Dermis microvascular lymphatic vessel endothelial cell (primary cell): ENCODE data around the gene GNAQ. TPM values are rescaled to one million over a fixed set of nuclear protein-coding genes. Genes with fewer than 3 reads are reported as not detected.
A peak's percentile ranks its signal among the peaks of the same experiment; 100 is the strongest.
"Not testable (repeated sequence)": the region's sequence is repeated elsewhere in the genome, so short reads cannot be mapped to it uniquely, and the experiment has no call there.

ENCODE experiments used
- DNase-seq, 2 donors: peaks; one replicate each; pipeline versions ENCODE4 v3.0.0 to v3.0.0-alpha.2; 2010; ENCODE audit warnings: low read depth in 2 of 2
- total RNA-seq: library from RNA; depleted of rRNA; stranded (reverse); fragments of >200 nt; gene quantifications from 2 replicates; pipeline ENCODE4 v1.2.1, GENCODE V29; 2014

GNAQ gene
- total RNA-seq: 28.6 and 37.7 TPM in 2 replicates

DNA sequence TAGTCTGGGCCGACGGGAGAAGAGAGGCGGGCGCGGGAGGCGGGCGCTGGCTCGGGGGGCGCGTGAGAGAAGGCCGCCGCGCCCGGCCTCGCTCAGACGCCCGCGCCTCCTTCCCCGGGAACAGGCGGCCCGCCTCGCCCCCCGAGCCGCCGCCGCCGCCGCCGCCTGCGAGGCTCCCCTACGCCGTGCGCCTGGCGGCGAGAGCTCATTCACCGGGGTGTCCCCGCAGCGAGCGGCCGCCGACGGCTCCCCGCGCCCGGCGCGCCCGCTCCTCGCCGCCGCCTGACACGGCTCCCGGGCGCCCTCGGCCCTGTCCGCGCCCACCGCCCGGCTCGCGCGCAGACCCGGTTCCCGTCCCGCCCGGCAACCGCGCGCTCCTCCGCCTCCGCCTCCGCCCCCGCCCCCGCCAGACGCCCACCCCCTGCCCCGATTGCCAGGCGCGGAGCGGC is at the start of gene GNAQ:
Gene GNAQ, minus strand, starts transcription at position 368 of the 449 bp plus-strand sequence. CDS start 576 bp downstream, outside the sequence.
- no peak for DNase-seq

DNA sequence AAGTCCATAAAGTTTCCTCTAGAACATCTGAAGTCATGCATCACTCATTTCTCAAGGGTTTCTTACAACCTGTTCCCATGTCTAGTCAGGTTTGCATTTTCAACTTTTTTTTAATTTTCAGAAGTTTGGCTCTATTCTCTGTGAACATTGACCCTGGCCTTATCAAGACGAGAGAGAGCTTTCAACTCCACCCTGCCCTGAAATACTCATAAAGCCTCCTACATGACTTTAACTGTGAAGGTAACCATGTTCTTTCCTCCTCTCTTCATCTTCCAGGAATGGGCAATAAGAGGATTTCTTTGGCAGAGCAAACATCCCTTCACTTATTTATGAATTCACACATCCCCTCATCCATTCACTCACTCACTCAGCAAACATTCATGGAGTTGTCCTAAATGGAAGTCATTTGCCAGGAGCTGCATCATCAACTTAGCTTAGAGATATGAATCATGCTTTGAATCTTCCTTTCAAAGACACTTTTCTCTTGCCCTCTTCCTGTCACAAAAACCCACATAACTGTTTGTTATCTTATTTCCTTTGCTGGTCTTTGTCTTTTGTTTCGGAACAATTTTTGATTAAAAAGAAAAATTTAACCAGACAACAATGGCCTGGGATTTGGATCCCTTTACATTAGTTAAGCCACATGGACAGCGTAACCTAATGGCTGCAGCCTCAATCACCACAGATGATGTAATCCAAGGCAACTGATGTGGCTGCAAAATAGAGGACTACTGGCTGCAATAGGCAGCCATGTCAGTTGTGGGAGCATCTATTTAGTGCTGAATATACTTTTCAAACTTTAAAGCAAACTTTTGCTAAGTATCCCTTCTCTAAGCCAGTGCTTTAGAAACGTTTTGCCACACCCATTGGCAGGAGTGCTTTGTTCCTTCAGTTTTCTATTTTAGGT is 43.0 kb upstream of the GNAQ start:
- DNase-seq: peak; percentile 27 to 56

DNA sequence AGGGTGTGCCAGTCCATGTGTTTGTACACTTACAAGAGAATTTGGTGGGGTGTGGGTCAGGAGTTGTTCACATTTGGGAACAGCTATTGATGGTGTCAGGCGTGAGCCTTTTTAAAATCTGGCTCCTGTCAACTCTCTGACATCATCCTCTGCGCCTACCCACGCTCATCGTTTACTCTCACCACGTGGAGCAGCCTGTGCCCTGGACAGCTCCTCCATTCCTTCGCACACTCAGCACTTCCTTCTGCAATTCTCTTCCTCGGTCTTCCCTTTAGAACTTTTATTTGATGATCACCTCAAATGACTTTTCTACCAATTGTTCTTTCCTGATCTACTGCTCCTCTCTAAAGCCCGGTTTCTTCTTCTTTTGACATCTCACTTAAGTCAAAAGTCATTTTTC is 42.1 kb upstream of the GNAQ start:
- no peak for DNase-seq

- no peak for DNase-seq
Measured at GRCh38 chr9:78072586-78073199, 41.1 kb upstream of the GNAQ start.

- no peak for DNase-seq
Measured at GRCh38 chr9:78070521-78070920, 38.9 kb upstream of the GNAQ start.

DNA sequence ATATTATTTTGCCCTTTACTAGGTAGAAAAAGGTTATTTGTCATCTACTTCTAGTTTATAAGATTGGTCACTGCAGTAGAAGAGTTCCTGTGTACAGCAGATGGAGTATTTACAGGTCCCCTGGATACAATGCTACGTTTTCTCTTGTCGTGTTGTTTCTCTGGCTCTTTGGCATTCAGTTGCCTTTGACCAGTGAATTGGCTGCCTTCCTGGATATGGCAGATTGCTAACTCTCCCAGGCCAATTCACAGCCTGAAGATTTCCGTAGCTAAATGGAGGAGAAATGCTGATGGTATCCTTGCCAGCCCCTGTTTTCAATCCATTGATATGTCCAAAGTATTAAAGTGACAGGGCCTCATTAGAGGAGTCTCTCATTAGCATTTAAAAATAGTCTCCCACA is 32.5 kb upstream of the GNAQ start:
- DNase-seq: peak in 1 of 2 donors; percentile 14

DNA sequence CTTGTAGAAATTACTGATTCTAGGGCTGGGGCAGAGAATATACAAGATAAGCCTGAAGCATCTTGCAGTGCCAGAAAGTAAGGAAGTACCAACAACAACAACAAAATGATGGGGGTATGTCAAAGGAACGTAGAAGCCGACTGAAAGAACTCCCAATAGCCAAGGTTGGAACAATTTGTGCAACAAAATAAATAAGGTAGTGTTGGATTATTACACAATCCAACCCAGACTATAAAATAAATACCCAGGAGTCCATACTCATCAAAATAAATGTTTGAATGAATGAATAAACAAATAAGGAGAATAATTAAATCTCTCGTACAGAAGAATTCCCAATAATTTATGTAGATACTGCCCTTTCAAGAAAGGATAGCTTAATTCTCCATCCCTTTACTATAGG is 31.1 kb upstream of the GNAQ start:
- no peak for DNase-seq

DNA sequence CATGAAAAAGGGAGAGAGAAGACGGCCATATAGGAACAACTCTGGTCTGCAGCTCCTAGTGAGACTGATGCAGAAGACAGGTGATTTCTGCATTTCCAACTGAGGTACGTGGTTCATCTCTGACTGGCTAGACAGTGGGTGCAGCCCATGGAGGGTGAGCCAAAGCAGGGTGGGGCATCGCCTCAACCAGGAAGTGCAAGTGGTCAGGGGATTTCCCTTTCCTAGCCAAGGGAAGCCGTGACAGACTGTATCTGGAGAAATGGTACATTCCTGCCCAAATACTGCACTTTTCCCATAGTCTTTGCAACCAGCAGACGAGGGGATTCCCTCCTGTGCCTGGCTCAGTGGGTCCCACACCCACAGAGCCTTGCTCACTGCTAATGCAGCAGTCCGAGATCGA is 22.6 kb upstream of the GNAQ start:
- not testable (repeated sequence) for DNase-seq

GRCh38 chr9:78053627-78054026 is 22.0 kb upstream of the GNAQ start:
- no peak for DNase-seq

DNA sequence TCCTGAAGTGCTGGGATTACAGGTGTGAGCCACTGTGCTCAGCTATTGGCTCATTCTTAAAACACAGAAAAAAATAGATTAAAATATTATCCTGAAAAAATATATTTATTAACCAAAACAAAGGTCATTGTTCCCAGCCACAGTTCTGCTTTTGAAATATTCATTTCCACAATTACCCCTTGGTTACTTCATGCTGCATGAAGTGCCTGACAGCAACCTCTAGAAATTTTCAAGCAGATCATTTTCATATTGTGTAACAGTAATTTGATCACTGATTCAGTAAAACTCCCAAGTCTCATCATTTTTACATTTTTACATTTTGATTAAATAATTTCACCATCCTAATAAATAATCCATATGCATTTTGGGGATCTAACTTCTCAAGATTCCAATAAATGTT is 18.8 kb upstream of the GNAQ start:
- DNase-seq: no peak

GRCh38 chr9:78049484-78049883 is 17.9 kb upstream of the GNAQ start:
- no peak for DNase-seq

DNA sequence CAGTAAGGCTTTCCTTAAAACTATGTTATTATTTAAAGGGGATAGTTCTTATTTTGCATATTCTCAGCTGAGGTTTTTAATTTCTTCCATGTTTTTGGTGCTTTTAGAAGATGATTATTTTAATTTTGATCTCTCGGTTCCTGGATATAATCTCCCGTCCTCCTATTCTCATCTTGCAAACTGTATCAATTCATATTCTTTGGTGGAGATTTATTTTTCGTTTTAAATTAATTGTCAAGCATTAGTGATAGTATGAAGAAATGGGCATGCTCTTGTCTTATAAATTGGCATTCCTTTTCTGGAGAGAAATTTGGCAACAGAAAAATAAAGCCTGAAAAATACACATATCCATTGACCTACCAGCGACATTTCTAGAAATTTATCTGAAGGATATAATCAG is 15.5 kb upstream of the GNAQ start:
- DNase-seq: no peak

- no peak for DNase-seq
Measured at GRCh38 chr9:78046112-78046511, 14.5 kb upstream of the GNAQ start.

- DNase-seq: no peak
Measured at GRCh38 chr9:78044886-78045285, 13.3 kb upstream of the GNAQ start.

DNA sequence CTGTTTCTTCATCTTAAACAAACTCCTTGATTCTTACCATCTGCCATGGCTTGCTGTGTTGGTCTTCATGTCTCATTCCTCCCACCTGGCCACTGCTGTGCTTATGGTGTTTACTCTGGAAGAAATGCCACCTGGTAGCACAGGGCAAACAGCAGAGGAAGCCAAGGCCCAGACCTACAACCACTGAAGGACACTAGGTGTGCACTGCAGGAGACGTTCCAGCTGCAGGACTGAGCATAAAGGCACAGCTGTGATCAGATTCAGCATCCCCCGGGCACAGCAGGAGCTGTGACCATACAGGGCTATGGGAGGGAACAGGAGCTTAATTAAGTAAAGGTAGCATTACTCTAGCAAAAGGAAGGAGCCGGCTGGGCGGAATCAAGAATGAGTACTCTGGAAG is 12.6 kb upstream of the GNAQ start:
- no peak for DNase-seq

GRCh38 chr9:78041971-78042370 is 10.4 kb upstream of the GNAQ start:
- DNase-seq: no peak

GRCh38 chr9:78040726-78041125 is 9.1 kb upstream of the GNAQ start:
- no peak for DNase-seq

GRCh38 chr9:78038620-78039300 is 7.1 kb upstream of the GNAQ start:
- peak in 1 of 2 donors; percentile 75 for DNase-seq

- DNase-seq: peak; percentile 58 to 85
Measured at GRCh38 chr9:78035383-78035993, 3.9 kb upstream of the GNAQ start.

GRCh38 chr9:78033870-78034269 is 2.3 kb upstream of the GNAQ start:
- DNase-seq: no peak

DNA sequence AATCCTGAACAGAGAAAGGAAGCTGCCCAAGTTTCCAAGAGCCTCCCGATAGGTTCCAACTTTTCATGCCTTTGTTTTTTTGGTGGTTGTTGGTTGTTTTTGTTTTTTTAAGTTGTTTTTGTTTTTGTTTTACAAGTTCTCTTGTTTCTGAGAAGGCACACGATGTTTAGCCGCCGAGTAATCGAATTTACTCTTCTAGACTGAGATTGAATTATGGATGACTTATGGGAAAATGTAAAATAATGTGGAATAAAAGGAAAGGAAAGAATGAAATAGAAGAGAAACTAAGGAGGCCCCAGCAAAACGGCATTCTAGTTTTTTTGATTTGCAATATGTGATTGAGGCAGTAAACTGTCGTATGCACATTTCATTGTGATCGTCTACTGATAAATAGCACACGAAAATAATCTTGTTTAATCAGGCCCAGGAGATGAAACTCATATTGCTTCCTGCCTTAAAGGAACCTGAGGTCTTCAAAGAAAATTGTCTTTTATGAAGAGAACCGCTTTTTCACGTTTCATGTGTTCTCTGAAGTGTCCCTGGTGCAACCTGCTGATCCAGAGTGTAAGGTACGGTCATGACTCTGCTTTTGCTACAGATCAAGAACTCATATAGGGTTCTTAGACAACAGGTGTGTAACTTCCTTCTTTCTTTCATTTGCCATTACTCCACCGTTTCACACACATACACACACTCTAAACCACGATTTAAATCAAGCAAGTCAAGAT is 1.3 kb upstream of the GNAQ start:
- peak in 1 of 2 donors; percentile 12 for DNase-seq
